GM21423 (cell line): ENCODE measurements around the gene RBFOX1.

Source experiments
- ATAC-seq: cut with Tn5 transposase; IDR thresholded peaks from one replicate; pipeline ENCODE4 v1.9.1; 2021; ENCODE audit warnings: mild to moderate bottlenecking, moderate library complexity; ENCODE audit not compliant: unreplicated experiment

Gene RBFOX1

DNA sequence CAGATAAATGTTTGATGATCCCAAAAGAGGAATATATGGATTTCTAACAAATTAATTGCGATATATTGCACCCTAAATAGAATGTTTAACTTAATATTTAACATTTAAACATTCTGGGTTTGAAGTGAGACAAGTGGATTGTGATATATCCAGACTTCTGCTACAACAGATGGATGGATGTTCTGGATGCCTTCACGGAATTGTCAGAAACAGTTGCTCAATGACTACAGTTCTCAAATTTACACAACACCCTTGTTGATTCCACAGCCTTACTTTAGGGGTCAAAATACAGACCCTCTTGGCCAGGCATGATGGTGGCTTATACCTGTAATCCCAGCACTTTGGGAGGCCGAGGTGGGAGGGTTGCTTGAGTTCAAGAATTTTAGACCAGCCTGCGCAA lies 250.8 kb downstream of the RBFOX1 start:
- ATAC-seq = no peak

DNA sequence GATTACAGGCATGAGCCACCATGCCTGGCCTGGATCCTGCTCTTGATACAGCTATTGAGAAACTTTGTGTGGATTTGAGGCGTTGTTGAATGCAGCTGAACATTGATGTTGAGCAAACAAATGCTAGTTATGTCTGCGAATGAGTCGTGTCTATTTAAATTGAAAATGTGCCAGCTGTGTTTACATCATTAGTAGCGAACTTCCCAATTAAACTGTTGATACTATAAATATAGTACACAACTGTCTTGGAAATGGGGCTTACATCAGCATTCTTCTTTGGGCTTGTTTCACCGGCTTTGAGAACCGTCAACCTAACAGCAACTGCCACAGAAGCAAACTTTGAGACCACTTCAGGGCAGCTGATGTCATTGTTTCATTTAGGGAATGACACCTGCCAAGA lies 251.9 kb downstream of the RBFOX1 start:
- no peak for ATAC-seq

DNA sequence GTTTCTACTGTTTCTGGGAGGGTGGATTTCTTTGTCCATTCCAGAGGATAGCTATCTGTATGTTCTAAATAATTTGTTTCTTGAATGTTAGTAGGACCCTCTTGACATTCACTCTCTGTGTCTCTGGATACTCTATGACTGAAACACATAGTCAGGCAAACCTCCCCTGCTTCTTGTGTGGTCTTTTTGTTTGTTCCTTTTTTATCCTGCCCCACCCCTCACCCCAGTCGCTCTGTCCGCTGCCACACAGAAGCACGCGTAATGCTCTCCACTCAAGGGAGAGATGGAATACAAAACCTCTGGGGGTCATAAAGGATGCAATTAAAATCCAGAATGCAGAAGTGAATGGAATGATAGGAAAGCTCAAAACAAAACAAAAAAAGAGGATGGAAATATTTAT lies 253.1 kb downstream of the RBFOX1 start:
- ATAC-seq = no peak

DNA sequence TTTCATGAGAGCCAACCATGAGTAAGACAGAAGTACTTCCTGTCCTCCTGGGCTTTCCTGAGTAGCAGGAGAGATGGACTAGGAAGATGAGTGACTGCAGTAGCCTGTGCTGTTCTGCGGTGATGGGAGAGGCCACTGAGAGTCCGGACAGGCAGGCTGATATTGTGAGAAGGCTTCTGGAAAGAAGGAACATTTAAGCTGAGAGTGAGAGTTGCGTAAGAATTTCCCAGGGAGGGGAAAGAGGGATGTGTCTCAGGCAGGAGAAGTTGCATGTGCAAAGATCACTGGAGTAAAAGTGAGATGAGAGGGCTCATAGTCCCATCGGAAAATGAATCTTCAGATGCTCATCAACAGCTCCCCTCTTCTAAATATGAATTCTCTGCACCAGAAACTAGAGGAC lies 258.3 kb downstream of the RBFOX1 start:
- ATAC-seq = no peak

DNA sequence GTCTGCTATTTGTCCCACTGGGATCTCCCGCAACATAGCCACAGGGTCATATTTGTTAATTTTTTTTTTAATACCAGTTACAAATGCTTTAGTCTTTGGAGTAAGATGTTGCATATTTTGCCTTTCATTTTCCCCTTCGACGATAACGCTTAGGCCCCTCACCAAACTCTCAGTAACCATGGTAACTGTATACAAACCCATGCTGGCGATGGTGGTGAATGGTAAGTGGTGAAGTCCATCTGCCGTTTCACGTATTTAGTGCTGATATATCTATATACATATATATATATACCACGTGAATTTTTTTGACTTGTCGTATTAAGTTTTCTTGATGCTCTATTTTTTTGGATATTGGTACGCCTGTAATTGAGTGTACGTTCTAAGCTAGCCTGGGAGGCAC lies 263.7 kb downstream of the RBFOX1 start:
- ATAC-seq = no peak

DNA sequence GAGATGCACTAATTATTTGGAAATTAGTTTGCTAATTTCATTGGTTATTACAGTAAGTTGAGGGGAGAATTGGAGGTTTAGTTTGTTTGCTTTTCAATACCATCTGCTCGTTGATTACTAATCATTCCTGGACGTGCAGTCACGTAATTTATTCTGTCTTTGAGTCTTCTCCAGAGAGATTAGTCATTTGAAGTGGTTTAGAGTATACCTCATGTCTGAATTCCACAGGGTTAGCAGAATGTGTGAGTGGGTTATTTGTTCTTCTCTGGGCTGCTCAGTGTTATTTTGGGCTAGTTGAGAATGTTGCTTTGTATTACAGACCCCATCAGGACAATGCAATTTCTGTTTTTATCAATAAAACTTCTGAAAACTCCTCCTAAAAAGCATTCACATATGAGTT lies 265.0 kb downstream of the RBFOX1 start:
- no peak for ATAC-seq

DNA sequence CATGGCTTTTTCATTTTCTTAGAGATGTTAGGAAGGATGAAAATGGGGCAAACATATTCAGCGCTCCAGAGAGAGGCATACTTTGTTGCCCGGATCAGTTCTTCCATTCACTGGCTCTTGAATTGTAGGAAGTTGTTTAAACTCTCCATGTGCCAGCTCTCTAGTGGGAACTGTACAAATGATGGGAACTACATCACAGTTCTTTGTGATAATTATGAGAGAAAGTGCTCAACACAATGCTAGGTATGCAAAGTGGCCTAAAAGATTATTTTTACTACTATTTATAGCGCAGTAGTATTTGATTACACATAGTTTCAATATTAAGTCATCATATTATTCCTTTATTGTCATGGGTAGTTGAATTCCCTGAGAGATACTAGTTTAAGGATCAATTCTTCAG lies 268.5 kb downstream of the RBFOX1 start:
- ATAC-seq = no peak

DNA sequence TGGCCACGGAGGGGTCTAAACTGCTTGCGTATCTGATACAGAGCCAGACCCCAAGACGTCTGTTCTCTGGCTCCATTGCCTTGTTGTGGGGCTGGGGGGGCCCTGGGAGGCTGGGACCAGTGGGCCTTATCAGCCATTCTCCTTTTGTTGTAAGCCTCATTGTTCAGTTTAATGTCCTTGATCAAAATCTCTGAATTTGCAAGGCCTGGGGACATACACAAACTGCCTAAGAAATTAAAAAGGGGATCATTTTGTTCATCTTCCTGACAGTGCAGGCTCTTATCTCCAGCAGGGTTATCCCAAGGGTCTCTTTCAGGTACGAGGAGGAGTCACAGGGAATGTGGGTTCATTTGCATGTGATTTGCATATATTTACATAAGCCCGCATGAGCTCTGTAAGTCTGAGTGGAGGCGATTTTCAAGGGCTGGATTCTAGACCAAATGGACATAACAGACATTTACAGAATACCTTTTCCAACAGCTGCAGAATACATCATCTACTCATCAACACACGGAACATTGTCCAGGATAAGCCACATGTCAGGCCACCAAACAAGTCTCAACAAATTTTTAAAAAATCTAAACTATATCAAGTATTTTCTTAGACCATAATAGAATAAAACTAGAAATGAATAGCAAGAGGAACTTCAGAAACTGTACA lies 269.8 kb downstream of the RBFOX1 start:
- no peak for ATAC-seq

DNA sequence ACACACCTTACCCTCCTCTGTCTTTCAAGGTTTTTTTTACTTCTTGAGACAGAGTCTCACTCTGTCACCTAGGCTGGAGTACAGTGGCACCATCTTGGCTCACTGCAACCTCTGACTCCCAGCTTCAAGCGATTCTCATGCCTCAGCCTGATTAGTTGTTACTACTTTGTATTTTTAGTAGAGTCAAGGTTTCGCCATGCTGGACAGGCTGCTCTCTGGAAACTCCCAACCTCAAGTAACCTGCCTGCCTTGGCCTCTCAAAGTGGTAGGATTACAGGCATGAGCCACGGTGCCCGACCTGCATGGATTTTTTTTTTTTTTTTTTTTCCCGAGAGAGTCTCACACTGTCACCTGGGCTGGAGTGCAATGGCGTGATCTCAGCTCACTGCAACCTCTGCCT lies 273.2 kb downstream of the RBFOX1 start:
- ATAC-seq = no peak

DNA sequence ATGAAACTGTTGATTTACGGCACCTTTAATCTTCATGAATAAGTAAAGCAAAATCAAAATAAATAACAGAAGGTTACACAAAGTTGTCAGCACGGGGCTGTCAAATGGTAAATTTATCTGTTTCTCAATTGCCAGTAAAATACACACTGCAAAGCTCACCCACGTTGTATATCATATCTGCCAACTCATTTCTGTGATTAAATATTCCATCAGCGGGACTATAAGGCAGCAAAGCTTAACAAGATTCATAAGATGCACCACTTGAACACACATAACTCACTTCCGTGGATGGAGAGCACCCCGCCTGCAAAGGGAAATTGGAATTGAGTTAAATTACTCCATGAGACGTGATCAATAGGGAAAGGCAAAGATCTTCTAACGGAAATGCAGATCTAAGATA lies 280.0 kb downstream of the RBFOX1 start:
- ATAC-seq = no peak

DNA sequence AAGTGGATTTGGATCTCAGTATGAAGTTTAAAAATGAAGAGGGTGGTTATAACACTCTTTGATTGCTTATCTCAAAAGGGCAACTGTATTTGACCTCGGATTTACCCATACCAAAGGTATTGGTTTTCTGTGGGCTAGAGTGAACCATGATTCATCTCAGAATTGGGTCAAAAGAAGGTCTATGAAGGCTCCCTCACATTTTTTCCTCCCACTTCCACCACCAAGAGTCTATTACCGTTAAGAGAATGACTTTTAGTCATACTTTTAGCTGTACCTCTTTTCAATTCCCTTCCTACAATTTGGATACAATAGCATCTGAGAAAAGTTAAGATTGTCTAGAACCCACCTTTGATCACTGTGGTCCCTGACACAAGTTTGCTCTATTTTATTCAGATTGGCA lies 280.9 kb downstream of the RBFOX1 start:
- ATAC-seq = no peak

DNA sequence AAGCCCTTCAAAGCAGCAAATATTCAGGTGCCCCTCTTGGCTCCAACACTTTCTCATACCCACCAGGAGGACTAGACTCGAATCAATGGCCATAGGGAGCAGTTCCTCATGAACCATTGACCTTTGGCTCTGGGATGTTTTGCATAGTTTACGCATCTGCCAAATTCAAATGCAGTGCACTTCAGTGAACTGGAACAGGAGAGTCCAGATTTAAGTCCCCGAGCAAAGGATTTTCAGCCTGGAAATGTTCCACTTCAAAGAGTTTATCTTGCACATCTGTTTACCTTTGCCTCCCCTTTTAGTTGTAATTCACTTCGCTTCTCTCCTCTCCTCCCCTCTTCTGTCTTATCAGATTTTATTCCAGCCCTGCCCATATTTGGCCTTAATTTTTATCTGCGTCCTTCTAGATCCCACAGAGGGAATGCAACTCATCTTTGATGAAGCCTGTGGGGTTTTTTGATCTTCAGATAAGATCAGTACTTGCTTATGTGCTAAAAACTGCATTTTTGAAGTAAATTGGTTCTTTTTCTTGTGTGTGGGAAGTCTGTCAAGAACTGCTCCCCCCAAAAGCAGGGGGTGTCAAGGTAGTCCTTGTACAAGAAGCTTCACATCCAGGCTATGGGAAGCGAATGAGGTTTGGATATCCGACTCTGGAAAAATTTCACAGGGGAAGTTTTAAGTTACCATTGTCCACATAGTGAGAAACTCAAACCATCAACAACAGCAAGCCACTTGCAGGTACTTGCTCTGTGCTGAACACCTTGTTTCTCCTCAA lies 281.6 kb downstream of the RBFOX1 start:
- ATAC-seq = no peak

DNA sequence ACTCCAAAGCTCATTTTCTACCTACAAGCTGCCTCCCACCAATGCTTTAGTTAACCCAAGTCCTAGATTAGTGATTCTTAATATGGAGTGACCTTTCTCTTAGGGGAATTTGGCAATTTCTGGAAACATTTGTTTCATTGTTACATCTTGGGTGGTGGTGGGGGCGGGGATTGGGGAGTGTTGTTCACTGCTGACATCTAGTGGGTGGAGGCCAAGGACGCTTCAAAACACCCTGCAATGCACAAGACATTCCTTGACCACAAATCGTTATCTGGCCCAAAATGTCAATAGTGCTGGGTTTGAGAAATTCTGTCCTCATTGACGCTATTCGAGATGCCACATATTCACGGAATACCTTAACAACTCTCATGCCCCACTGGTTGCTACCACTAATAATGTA lies 282.9 kb downstream of the RBFOX1 start:
- ATAC-seq = no peak

DNA sequence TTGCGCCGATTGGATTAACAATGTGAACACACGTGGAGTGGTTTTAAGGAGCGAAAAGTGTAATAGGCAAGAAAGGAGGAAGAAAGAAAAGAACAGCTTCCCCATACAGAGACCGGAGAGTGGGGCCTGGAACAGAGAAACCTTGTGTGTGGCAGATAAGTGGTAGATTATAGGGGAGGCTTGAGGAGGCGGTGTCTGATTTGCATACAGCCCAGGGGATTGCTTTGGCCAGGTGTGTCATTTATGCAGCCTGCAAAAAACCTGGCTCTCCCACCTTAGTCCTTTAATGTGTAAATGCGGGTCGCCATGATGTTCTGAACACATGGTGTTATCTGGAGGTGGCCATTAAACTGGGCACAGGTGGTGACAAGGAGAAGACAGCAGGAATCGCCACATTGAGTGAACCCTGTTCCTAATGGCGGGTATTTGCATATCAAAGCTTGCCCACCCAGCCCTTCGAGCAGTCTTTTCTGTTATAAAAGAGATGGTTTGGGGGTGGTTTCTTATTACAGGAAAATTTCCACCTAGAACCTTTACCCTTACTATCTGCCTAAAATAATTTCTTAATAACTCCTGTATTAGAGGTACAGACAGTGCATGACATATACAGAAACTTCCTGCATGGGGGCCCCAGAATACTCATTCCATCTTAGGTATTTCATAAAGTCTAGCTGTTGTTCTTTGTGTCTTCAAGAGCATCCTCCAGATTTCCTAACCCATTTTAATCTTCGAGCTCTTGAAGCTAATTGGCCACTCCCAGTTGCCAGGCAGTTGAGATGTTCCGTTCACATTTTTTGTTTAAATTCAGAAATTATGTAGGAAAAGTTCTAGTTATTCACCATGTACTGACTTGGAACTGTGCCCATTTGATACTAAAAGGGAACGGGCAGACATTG lies 292.5 kb downstream of the RBFOX1 start:
- ATAC-seq = no peak

DNA sequence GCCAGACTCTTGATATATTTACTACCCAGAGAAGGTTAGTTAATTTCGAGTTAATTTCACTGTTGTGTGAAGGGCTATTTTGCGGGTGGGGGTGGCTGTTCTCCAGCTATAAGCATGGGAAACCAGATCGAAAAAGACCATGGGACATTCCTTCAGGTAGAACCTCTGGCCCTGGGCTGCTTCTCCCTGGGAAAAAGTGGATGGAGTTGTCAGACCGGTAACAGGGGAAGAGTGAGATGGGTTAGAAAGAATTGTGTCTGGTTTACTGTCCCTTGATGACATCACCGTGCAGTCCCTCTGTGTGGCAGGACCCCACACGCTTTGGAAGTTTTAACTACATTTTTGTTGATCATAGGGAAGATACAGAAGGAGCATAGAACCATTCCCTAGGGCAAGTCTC lies 296.3 kb downstream of the RBFOX1 start:
- ATAC-seq = no peak

DNA sequence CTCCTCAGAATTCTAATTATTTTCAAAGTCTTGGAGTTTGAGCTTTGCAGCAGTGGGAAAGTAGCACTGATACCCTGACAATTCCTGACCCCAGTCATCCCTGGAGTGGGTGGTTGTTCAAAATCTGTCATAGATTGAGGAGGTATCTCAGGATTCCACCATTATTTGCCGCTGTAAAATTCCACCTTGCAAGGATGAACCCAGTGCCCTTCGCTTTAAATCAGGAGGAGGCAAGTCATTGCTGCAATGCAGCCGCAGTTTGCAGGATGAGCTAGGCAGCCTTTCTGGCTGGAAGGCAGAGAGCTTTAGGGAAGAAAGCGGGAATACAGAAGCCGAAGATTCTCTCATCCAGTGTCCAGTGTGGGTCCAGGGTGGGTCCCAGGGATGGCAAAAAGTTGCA lies 296.9 kb downstream of the RBFOX1 start:
- ATAC-seq = no peak

DNA sequence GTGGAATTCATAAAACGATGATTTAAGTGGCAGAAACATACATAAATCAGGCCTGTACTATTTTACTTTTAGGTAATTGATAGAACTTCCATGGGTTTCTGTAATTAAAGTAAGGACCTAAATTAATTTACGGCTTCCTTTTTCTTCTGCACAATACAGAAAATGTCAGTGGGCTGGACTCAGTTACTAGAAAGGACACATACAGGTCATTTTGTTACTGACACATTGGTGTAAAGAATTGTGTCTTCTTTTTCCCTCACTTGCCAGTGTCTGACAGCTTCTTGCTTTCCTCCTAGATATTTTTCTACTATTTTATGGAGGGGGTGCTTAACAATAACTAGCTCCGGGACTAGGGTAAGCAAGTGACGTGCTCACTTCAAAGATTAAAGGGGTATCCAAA lies 304.8 kb downstream of the RBFOX1 start:
- ATAC-seq = no peak

DNA sequence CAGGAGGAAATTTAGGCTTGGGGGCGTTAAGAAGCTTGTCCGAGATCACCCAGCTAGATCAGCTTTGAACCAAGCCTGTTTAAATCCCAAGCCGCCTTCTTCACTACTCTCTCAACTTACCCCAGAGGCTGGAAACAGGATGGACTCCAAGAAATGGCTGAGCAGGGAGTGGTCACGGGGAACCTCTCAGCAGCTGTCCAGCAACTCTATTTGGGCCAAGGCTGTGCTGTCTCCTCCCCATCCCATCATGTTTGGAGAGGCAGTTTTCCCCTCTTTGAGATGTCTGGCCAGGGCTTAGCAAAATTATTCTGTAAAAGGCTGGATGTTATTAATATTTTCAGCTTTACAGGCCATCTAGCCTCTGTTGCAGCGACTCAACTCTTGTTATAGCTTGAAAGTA lies 305.7 kb downstream of the RBFOX1 start:
- no peak for ATAC-seq

DNA sequence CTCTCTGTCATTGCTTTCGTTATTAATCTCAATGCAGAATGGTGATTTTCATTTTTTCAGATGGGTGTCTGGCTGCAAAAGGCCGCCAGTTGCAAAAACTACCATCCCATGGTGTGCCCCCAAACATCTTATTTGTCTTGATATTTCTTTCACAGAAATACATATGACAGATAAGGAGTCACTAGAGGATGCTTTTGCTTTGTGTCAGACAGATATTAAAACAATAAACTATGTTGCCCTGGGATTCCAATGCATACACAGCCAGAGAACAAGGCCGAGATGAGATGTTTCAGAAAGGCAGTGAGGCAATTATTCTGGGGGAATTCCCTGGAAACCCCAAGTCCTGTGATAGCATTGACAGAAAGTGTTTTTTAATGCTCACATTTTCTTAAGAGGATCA lies 307.7 kb downstream of the RBFOX1 start:
- ATAC-seq = no peak

DNA sequence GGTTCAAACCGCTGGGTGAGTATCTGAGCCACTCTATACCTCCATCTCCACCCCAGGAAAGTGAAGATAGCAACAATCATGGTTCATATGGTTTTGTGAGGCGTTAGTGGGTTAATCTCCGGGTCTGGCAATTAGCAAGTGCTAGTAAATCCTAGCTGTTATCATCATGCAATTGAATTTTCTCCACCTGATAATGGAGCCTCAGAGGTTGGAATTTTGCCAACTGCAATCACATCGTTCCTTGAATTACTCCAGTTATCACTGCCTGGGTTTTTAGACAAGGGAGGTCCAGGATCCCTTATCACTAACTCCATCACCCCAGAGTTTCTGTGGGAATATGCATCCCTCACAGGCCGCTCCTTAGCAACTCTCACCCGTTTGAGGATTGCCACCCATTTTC lies 311.5 kb downstream of the RBFOX1 start:
- ATAC-seq = no peak

DNA sequence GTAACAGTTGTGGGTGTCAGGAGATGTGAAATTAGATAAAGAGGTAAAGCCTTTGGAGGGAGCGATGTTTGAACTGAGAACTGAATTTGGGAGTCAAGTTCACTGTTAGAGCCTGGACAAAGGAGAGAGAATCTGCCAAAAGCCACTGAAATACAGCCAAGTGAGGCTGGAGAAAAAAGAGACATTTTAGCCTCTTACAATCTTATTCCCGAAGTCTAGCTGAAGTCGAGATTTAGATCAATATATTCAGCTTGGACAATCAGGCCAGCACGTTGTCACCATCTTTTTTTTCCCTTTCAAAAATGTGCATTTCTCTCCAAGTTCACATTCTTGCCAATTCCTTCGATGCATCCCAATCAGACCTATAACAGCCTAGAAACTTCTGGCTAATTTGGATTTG lies 312.2 kb downstream of the RBFOX1 start:
- ATAC-seq = no peak
